GM21526 (cell line): ENCODE results near the gene INS.
"Not testable (repeated sequence)": the region's sequence is repeated elsewhere in the genome, so short reads cannot be mapped to it uniquely, and the experiment has no call there.

Source experiments
- ATAC-seq: cut with Tn5 transposase; IDR thresholded peaks from one replicate; pipeline ENCODE4 v1.9.1; 2021; ENCODE audit warnings: moderate library complexity; ENCODE audit not compliant: unreplicated experiment, low FRiP score

The INS gene

DNA sequence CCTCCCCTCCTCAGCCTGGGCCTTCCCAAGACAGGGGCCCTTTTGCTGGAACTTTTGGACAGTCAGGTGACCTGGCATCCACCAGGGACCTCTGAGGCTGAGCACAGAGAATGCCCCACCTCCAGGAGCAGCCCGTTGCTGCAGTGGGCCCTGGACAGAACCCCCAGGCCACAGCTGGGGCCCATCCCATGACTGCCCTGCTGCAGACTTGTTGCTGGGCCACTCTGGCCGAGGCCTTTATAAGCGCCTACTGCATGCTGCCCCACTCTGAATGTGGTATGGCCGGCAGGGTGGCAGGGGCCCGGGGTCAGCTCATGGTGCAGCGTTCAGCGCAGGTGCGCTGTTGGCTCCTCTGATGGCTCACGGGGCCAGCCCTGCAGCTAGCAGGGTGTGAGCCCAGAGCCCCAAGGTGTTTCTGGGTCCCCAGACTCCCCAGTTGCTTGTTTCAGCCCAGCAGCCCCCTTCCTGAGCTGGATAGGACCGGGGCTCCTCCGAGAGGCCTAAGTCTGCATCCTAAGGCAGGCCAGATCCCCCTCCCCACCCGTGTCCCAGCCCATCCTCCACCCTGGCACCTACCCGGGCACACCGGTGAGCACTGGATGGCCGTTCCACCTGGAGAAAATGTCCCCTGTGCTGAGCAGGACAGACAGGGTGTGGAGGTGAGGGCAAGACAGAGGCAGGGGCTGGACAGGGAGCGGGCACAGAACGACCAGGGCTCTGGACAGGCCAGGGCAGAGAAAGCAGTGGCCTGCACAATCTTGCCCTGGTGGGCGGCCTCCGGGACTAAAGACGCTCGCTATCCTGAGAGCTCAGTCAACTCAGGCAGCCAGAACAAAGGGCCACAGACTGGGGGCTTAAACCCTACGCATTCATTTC lies 38.7 kb upstream of the INS start:
- no peak for ATAC-seq

GRCh38 chr11:2198621-2199365 lies 37.8 kb upstream of the INS start:
- ATAC-seq, result no peak

GRCh38 chr11:2197771-2198520 lies 36.9 kb upstream of the INS start:
- no peak for ATAC-seq

- no peak for ATAC-seq
Measured at GRCh38 chr11:2196970-2197770, 36.2 kb upstream of the INS start.

DNA sequence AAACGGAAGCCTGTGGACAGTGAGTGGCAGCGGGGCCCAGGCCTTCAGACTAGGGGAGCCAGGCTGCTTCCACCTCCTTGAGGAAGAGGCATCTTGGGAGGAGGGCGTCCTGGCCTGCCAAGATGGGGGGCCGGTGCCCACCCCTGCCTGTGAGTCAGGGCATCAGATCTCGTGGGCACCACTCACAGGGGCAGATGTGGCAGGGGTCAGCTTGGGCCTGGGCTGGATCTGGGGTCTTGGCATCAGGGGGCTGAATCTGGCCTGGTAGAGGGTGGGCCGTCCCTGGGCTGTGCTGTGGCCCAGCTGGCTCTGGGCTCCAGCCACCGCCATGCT lies 34.7 kb upstream of the INS start:
- ATAC-seq, result no peak

DNA sequence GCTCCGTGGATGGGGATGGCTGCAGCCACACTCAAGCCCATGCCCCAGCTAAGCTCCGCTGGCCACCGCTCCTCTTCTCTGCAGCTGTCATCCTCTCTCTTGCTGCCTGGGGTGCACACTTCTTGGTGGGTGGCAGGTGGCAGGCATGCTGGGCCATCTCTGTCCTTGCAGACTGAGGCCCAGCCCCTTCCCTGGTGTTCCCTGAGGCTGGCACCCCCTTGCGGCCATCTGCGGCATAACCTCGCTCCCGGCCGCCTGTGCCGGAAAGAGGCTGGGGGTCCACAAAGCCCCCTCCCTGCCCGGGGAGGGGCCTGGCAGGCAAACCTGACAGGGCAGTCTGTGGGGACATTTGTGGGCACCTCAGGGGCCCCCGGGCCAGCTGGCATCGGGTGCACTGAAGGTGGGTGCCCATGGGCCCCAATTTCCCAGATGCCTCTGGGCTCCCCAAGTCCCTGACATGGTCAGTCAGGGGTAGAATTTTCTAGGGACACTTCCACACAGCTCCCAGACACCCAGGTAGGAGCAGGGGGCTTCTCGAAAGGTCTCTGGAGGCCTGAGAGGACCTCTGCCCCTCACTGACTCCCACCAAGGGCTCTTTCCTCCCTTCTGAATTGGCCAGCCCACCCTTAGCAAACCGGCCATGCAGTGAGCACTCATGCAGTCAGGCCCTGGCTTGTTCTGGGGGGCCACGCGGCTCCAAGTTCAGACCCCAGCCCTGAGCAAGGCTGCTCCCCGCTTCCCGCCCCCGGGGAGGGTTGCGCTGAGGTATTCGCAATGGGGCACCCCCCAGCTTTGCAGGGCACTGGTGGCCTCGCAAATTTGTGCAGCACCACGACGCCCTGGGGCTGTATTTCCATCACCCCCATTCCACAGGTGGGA lies 34.1 kb upstream of the INS start:
- ATAC-seq, result no peak

DNA sequence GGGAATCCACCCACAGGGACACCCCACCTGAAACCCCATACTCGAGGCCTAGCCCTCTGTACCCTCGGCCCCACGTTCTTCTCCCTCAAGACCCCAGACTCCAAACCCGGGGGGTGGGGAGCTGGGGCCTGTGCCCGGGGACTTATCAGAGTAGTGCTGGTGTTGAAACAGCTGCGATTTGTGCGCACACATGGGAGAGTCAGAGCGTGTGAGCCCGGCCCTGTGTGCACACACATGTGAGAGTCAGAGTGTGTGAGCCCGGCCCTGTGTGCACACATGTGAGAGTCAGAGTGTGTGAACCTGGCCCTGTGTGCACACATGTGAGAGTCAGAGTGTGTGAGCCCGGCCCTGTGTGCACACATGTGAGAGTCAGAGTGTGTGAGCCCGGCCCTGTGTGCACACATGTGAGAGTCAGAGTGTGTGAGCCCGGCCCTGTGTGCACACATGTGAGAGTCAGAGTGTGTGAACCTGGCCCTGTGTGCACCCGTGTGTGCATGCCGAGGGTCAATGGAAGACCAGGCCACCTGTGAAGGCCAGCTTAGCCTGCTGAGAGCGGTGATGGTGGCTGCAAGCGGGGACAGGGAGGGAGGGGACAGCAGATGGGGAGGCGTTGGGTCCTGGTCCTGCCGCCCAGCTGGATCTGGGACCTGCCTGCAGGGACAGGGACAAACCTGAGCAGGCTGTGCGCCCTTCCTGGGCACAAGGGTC lies 33.0 kb upstream of the INS start:
- ATAC-seq, result not testable (repeated sequence)

DNA sequence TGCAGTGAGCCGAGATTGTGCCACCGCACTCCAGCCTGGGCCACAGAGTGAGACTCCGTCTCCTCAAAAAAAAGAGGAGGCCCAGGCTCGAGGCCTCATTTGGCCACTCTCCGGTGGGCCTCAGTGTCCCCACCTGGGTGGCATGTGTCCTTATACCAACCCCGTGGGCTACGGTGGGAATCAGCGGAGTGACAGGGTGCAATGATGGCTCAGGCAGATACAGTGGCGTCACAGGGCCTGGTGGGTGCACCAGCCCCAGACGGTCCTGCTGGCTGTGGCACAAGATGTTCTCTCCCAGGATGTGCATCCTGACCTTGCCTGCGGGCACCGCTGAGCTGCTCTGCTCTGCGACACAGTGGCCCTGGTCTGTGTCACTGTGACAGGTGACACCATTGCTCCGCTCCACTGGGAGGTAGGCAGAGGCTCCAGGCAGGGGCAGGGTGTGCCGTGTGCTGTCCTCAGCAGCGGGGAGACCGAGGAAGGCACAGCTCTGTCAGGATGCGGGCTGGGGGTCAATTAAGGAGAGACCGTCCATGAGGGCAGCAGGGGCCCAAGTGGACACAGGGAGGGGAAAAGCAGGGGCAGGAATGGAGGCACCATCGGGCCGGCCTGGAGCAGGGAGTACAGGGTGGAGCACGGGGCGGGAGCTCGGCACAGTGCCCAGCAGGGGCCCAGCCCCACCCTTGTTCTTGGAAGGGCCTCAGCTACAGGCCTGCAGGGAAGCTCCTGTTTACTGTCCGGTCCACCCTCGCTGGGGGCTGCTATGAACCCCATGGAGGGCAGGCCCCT lies 32.3 kb upstream of the INS start:
- ATAC-seq, result no peak

GRCh38 chr11:2192435-2192834 lies 31.4 kb upstream of the INS start:
- no peak for ATAC-seq

- ATAC-seq, result no peak
Measured at GRCh38 chr11:2191883-2192282, 30.9 kb upstream of the INS start.

DNA sequence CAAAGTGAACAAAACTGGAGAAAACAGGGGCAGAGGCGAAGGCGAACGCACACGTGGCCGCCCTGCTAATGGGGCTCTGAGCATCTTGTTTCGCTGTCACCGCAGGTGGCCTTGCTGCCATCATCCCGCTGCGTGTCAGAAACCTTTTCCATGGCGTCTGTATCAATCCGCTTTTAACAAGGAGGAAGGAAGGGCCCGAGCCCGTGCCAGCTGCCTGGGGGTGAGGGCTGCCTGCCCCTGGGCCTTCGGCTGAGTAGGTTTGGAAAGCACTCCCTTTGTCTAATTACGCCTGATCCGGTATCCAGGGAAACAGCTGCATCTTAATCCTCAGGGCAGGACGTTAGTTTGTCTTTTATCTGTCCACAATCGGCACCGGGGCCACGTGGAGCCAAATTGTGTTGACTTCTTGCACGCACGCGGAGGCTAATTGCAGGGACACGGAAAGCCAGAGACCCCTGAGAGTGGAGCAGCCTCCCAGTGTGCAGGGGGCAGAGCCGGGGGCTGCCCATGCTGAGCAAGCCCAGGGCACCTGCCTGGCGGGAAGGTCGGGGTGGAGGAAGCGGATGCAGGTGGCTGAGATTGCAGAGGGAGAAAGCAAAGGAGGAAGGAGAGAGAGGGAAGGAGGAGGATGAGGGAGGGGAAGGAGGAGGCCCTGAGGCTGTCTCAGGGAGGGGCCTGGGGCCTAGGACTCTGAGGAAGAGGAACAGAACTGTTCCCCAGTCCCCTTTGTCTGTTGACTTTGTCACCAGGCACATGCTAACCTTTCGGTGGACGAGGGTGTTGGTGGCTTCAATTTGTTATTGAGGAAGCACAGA lies 29.9 kb upstream of the INS start:
- no peak for ATAC-seq

GRCh38 chr11:2189938-2190656 lies 29.1 kb upstream of the INS start:
- no peak for ATAC-seq

GRCh38 chr11:2188745-2189144 lies 27.7 kb upstream of the INS start:
- no peak for ATAC-seq

- no peak for ATAC-seq
Measured at GRCh38 chr11:2187280-2187707, 26.3 kb upstream of the INS start.

GRCh38 chr11:2186669-2187279 lies 25.8 kb upstream of the INS start:
- no peak for ATAC-seq
